Measurements from ENCODE around the gene SLIT3.

The SLIT3 gene

DNA sequence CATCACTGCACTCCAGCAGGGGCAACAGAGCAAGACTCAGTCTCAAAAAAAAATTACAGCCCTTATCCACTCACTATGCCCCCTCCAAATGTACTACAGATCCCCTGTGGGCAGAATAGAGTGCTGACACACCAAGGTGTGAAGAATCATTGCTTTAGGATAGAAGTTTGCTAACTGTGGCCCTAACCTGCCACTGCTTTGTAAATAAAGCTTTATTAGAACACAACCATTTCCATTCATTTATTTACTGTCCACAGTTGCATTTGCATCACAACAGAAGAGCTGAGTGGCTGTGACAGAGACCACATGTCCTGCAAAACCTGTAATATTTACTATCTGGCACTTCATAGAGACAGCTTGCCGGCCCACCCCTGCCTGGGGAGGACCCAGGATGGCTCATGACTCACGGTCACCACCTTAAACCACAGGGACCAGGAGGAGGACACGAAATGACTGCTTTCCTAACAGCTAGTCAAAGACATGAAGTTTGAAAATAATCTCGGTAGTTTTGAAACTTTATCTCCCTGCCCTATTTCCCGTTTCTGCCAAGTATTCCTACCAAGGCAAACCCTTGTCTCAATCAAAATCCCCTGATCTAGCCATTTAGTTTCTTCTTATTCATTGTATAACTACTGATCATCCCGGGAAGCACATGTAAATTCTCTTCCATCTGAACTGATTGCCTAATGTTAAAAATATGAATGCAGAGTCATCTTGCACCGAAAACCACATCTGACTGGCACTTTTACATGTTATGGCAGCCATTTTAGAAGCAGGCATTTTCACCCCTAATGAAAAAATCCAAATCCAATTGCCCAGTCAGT lies 206.1 kb downstream of the SLIT3 start:
- POLR2A ChIA-PET: no interaction called here

DNA sequence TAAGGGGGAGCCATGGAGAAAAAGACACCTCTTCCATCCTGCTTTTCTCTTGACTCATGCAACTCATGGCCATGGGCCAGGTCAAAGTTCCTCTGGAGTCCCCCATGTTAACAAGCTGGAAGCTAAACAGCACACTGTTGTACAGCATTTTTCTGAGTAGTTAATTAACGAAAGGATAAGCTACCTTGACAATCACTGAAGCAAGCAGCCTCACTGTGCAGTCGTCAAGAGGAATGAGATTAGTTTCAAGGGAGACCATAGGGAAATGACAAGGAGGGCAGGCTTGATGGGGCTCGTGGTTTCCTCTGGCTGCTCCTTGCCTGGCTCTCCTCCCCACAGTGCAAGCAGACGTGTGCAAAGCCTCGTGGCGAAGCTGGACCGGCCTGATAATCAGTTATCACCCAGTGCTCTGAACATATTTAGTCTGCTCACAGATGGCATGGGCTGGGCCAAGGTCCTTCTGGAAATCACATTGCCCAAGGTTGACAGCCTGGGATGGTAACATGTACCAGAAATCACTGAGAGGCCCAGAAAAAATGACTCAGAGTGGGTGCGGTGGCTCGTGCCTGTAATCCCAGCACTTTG lies 209.5 kb downstream of the SLIT3 start:
- Histone ChIP-seq H3K27ac (ENCODE audit: extremely low read depth, low read depth, low read length) (no peak overlapping the region), H3K4me1 (ENCODE audit: control insufficient read depth, insufficient read depth, low read length) (no peaks in the 10 kb centered on the region), H3K4me3 (ENCODE audit: low read depth, low read length) (no peak overlapping the region), H3K9me3 (ENCODE audit: control insufficient read depth, insufficient read depth, low read depth, low read length) (no peaks in the 10 kb centered on the region), H3K36me3 (ENCODE audit: control insufficient read depth in 2 of 2, insufficient read depth in 1 of 2, low read length in 2 of 2) (no peaks in the 10 kb centered on the region)
- TF ChIP-seq ZNF404 (tag by site-specific recombination; IDR thresholded peaks at IDR 0.05) (no peak), ZBTB1 (tag by site-specific recombination; IDR thresholded peaks at IDR 0.05) (no peak), ZBTB48 (tag by site-specific recombination; IDR thresholded peaks at IDR 0.05) (no peak), ZNF747 (tag by site-specific recombination; IDR thresholded peaks at IDR 0.05) (no peak), GLIS2 (tag by site-specific recombination; IDR thresholded peaks at IDR 0.05) (no peak), FEZF1 (tag by site-specific recombination; IDR thresholded peaks at IDR 0.05) (no peak), ZNF426 (tag by site-specific recombination; IDR thresholded peaks at IDR 0.05) (no peak)
- TF ChIP-seq, protein P1, sequence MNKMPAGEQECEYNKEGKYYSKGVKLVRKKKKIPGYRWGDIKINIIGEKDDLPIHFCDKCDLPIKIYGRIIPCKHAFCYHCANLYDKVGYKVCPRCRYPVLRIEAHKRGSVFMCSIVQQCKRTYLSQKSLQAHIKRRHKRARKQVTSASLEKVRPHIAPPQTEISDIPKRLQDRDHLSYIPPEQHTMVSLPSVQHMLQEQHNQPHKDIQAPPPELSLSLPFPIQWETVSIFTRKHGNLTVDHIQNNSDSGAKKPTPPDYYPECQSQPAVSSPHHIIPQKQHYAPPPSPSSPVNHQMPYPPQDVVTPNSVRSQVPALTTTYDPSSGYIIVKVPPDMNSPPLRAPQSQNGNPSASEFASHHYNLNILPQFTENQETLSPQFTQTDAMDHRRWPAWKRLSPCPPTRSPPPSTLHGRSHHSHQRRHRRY (tag by site-specific recombination; IDR thresholded peaks at IDR 0.05): no peak
- ChIA-PET CTCF (no interaction called here), POLR2A (no interaction called here)

More for the DNA sequence above, 206.1 kb downstream of the SLIT3 start:
- Histone ChIP-seq H3K4me1 (ENCODE audit: control insufficient read depth, insufficient read depth, low read length) (0 out of 2 replicates have a peak, but pooled peaks cover 2% of the 10 kb centered on the region), H3K9me3 (ENCODE audit: control insufficient read depth, insufficient read depth, low read depth, low read length) (no peaks in the 10 kb centered on the region), H3K27ac (ENCODE audit: extremely low read depth, low read depth, low read length) (no peak overlapping the region), H3K36me3 (ENCODE audit: control insufficient read depth in 2 of 2, insufficient read depth in 1 of 2, low read length in 2 of 2) (no peaks in the 10 kb centered on the region), H3K4me3 (ENCODE audit: low read depth, low read length) (no peak overlapping the region)
- CTCF ChIA-PET: interaction anchor here (0.6 to 1.1 kb wide), 3 partner anchors 16 to 388 kb away, joined by 3 to 4 read pairs (median 3); no protein-coding TSS in a partner anchor
- TF ChIP-seq ZNF529 (tag by site-specific recombination; IDR thresholded peaks at IDR 0.05; ENCODE audit: insufficient replicate concordance) (no peak), ZFP3 (tag by site-specific recombination; IDR thresholded peaks at IDR 0.05; ENCODE audit: low read depth) (no peak), ZNF76 (tag by site-specific recombination; IDR thresholded peaks at IDR 0.05; ENCODE audit: borderline replicate concordance, low read depth) (no peak), ZXDB (tag by site-specific recombination; IDR thresholded peaks at IDR 0.05) (no peak), SALL2 (tag by site-specific recombination; IDR thresholded peaks at IDR 0.05; ENCODE audit: borderline replicate concordance) (no peak), ZNF214 (tag by site-specific recombination; IDR thresholded peaks at IDR 0.05; ENCODE audit: borderline replicate concordance) (no peak), ZNF530 (tag by site-specific recombination; IDR thresholded peaks at IDR 0.05; ENCODE audit: low read depth) (no peak), ZFP37 (tag by site-specific recombination; IDR thresholded peaks at IDR 0.05) (no peak), TRIM28 (IDR thresholded peaks at IDR 0.05; ENCODE audit: borderline replicate concordance, low read length) (no peak), ZNF366 (tag by site-specific recombination; conservative IDR thresholded peaks at IDR 0.05) (no peak)
- TF ChIP-seq, protein P2, sequence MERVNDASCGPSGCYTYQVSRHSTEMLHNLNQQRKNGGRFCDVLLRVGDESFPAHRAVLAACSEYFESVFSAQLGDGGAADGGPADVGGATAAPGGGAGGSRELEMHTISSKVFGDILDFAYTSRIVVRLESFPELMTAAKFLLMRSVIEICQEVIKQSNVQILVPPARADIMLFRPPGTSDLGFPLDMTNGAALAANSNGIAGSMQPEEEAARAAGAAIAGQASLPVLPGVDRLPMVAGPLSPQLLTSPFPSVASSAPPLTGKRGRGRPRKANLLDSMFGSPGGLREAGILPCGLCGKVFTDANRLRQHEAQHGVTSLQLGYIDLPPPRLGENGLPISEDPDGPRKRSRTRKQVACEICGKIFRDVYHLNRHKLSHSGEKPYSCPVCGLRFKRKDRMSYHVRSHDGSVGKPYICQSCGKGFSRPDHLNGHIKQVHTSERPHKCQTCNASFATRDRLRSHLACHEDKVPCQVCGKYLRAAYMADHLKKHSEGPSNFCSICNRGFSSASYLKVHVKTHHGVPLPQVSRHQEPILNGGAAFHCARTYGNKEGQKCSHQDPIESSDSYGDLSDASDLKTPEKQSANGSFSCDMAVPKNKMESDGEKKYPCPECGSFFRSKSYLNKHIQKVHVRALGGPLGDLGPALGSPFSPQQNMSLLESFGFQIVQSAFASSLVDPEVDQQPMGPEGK (tag by site-specific recombination; IDR thresholded peaks at IDR 0.05): no peak
- TF ChIP-seq, protein P3, sequence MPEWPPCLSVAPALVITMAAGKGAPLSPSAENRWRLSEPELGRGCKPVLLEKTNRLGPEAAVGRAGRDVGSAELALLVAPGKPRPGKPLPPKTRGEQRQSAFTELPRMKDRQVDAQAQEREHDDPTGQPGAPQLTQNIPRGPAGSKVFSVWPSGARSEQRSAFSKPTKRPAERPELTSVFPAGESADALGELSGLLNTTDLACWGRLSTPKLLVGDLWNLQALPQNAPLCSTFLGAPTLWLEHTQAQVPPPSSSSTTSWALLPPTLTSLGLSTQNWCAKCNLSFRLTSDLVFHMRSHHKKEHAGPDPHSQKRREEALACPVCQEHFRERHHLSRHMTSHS (tag by site-specific recombination; IDR thresholded peaks at IDR 0.05): no peak
